ENCODE data around the gene FYN.

FYN gene

GRCh38 chr6:111796310-111796918 lies 76.8 kb downstream of the FYN start:
- DNase-seq (ENCODE audit: low read depth): no peak
- TF ChIP-seq POLR2A (IDR thresholded peaks at IDR 0.05; ENCODE audit: extremely low read depth, insufficient read length) (no peak), CTCF (IDR thresholded peaks at IDR 0.05; ENCODE audit: low read depth, low read length) (no peak), MYC (IDR thresholded peaks at IDR 0.05; ENCODE audit: low read depth, low read length) (no peak), MAX (IDR thresholded peaks at IDR 0.05; ENCODE audit: low read depth, low read length) (no peak)
- no peak overlapping the region for H3K4me3 ChIP-seq (ENCODE audit: low read depth, low read length)

- H3K4me3 ChIP-seq (ENCODE audit: low read depth, low read length): no peak overlapping the region
- DNase-seq (ENCODE audit: low read depth): no peak
- no peak for TF ChIP-seq CTCF (IDR thresholded peaks at IDR 0.05; ENCODE audit: low read depth, low read length)
- TF ChIP-seq POLR2A (IDR thresholded peaks at IDR 0.05; ENCODE audit: extremely low read depth, insufficient read length): no peak
- TF ChIP-seq MAX (IDR thresholded peaks at IDR 0.05; ENCODE audit: low read depth, low read length): no peak
- no peak for TF ChIP-seq MYC (IDR thresholded peaks at IDR 0.05; ENCODE audit: low read depth, low read length)
Measured at GRCh38 chr6:111795558-111795957, 77.7 kb downstream of the FYN start.

GRCh38 chr6:111794727-111795452 lies 78.4 kb downstream of the FYN start:
- H3K4me3 ChIP-seq (ENCODE audit: low read depth, low read length): no peak overlapping the region
- peak; percentile 45 for DNase-seq (ENCODE audit: low read depth)
- TF ChIP-seq MYC (IDR thresholded peaks at IDR 0.05; ENCODE audit: low read depth, low read length) (no peak), CTCF (IDR thresholded peaks at IDR 0.05; ENCODE audit: low read depth, low read length) (no peak), POLR2A (IDR thresholded peaks at IDR 0.05; ENCODE audit: extremely low read depth, insufficient read length) (no peak), MAX (IDR thresholded peaks at IDR 0.05; ENCODE audit: low read depth, low read length) (no peak)

- no peak overlapping the region for H3K4me3 ChIP-seq (ENCODE audit: low read depth, low read length)
- DNase-seq (ENCODE audit: low read depth): no peak
- no peak for TF ChIP-seq POLR2A (IDR thresholded peaks at IDR 0.05; ENCODE audit: extremely low read depth, insufficient read length)
- TF ChIP-seq CTCF (IDR thresholded peaks at IDR 0.05; ENCODE audit: low read depth, low read length): no peak
- TF ChIP-seq MAX (IDR thresholded peaks at IDR 0.05; ENCODE audit: low read depth, low read length): no peak
- TF ChIP-seq MYC (IDR thresholded peaks at IDR 0.05; ENCODE audit: low read depth, low read length): no peak
Measured at GRCh38 chr6:111794300-111794699, 79.0 kb downstream of the FYN start.

GRCh38 chr6:111793711-111794111 lies 79.5 kb downstream of the FYN start:
- H3K4me3 ChIP-seq (ENCODE audit: low read depth, low read length): peak overlapping the region; percentile 61
- TF ChIP-seq CTCF (IDR thresholded peaks at IDR 0.05; ENCODE audit: low read depth, low read length) (no peak), POLR2A (IDR thresholded peaks at IDR 0.05; ENCODE audit: extremely low read depth, insufficient read length) (no peak), MYC (IDR thresholded peaks at IDR 0.05; ENCODE audit: low read depth, low read length) (peak; percentile 46; the same call in 1 of the 2 replicates), MAX (IDR thresholded peaks at IDR 0.05; ENCODE audit: low read depth, low read length) (peak; percentile 74; the same call in 1 of the 2 replicates)
- peak; percentile 88 for DNase-seq (ENCODE audit: low read depth)
